HepG2 (cell line): Measurements from ENCODE around the gene KMT5C. TPM values are rescaled to one million over a fixed set of nuclear protein-coding genes. Genes with fewer than 3 reads are reported as not detected.

Source experiments
- CEBPB ChIP-seq: IDR thresholded peaks from 2 replicates; pipeline ENCODE4 v1.6.1; 2011; ENCODE audit warnings: low read depth, low read length, improper control_type of control experiment, borderline replicate concordance
- CSRNP2 ChIP-seq: sonication (generic); formaldehyde crosslinking; conservative IDR thresholded peaks from 2 replicates; pipeline ENCODE4 v1.8.0; 2022; ENCODE audit warnings: low read depth, missing genetic modification reagents
- PCBP1 ChIP-seq: fragments of 200-400 bp; formaldehyde crosslinking; IDR thresholded peaks from 2 replicates; pipeline ENCODE4 v1.6.1; 2017; ENCODE audit warnings: mild to moderate bottlenecking, low read depth, low read length, borderline replicate concordance
- REXO4 ChIP-seq: sonication (generic); formaldehyde crosslinking; IDR thresholded peaks from 2 replicates; pipeline ENCODE4 v1.8.0; 2022; ENCODE audit warnings: missing genetic modification reagents, mild to moderate bottlenecking, borderline replicate concordance
- SP4 ChIP-seq: sonication (generic); formaldehyde crosslinking; IDR thresholded peaks from 2 replicates; pipeline ENCODE4 v1.8.1; 2023; ENCODE audit warnings: mild to moderate bottlenecking, missing genetic modification reagents
- TCF7 ChIP-seq: sonication (generic); IDR thresholded peaks from 2 replicates; pipeline ENCODE4 v1.6.1; 2016; ENCODE audit warnings: antibody characterized with exemption, low read depth
- ZNF451 ChIP-seq: sonication (generic); formaldehyde crosslinking; IDR thresholded peaks from 2 replicates; pipeline ENCODE4 v1.5.0; 2020; ENCODE audit warnings: mild to moderate bottlenecking, missing genetic modification reagents
- ZNF543 ChIP-seq: sonication (generic); formaldehyde crosslinking; IDR thresholded peaks from 2 replicates; pipeline ENCODE4 v1.4.0; 2020; ENCODE audit warnings: mild to moderate bottlenecking, missing genetic modification reagents
- ZNF766 ChIP-seq: sonication (generic); formaldehyde crosslinking; IDR thresholded peaks from 2 replicates; pipeline ENCODE4 v1.5.0; 2020; ENCODE audit warnings: missing genetic modification reagents, borderline replicate concordance
- ZSCAN12 ChIP-seq: sonication (generic); formaldehyde crosslinking; IDR thresholded peaks from 2 replicates; pipeline ENCODE4 v1.9.0; 2021; ENCODE audit warnings: mild to moderate bottlenecking, missing genetic modification reagents
- polyA plus RNA-seq, 8 experiments: library from polyadenylated mRNA; depleted of rRNA in 3 of 8; stranded (reverse) in 7 of 8; unstranded in 1 of 8; fragments of >200 nt; fragmentation: Illumina TruSeq in 4 of 8; extraction: Trizol in 4 of 8; gene quantifications; 2 replicates each; pipeline versions ENCODE4 v1.2.1 to v1.2.3, GENCODE V29; 2011 to 2016; ENCODE audit warnings: low read depth in 4 of 8, missing spikeins in 1 of 8, mixed read lengths in 1 of 8; ENCODE audit not compliant: insufficient read depth in 1 of 8
- total RNA-seq, 5 experiments: library from RNA; depleted of rRNA; stranded (reverse); fragments of >200 nt; fragmentation: Illumina TruSeq; extraction: Trizol; gene quantifications; 2 replicates each; pipeline ENCODE4 v1.2.3, GENCODE V29; 2016; ENCODE audit warnings: low read depth in 1 of 5
- TF ChIP-seq, protein P1 (sequence below), 2 experiments: sonication (generic) in 1 of 2; formaldehyde crosslinking in 1 of 2; IDR thresholded peaks; 2 replicates each; pipeline versions ENCODE4 v1.4.0 to v1.6.1; 2018 to 2020; ENCODE audit warnings: missing genetic modification reagents in 2 of 2, borderline replicate concordance in 1 of 2, low read depth in 1 of 2, mild to moderate bottlenecking in 1 of 2, missing biosample characterization in 1 of 2
- TF ChIP-seq, protein P2 (sequence below), 2 experiments: sonication (generic) in 1 of 2; formaldehyde crosslinking in 1 of 2; IDR thresholded peaks; 2 replicates each; pipeline versions ENCODE4 v1.4.0 to v1.6.1; 2016 to 2020; ENCODE audit warnings: borderline replicate concordance in 1 of 2, low read depth in 1 of 2, mild to moderate bottlenecking in 1 of 2, missing genetic modification reagents in 1 of 2
- TF ChIP-seq, protein P3 (sequence below): IDR thresholded peaks from 2 replicates; pipeline ENCODE4 v1.4.0; 2020; ENCODE audit warnings: mild to moderate bottlenecking, missing genetic modification reagents

Gene KMT5C
- total and polyA plus RNA-seq, 2 of the 13 experiments (the other 11 are each of a cell fraction or from before 2014, with no cell fraction given), result 5.5 to 9.0 TPM

GRCh38 chr19:55377356-55378131 lies 37.9 kb downstream of the KMT5C start (continued):
- TF ChIP-seq CSRNP2 (no peak), ZNF543 (CRISPR knock-in tag) (no peak), PCBP1 (no peak), TCF7 (no peak), CEBPB (peak; percentile 74; the same call in 1 of the 2 replicates), ZNF451 (CRISPR knock-in tag) (0 out of 2 replicates have a peak, but pooled peaks have one; percentile 41), SP4 (CRISPR knock-in tag) (peak; percentile 43; the same call in 1 of the 2 replicates), REXO4 (no peak), ZNF766 (0 out of 2 replicates have a peak, but pooled peaks have one; percentile 38), ZSCAN12 (no peak)
- TF ChIP-seq, protein P1, sequence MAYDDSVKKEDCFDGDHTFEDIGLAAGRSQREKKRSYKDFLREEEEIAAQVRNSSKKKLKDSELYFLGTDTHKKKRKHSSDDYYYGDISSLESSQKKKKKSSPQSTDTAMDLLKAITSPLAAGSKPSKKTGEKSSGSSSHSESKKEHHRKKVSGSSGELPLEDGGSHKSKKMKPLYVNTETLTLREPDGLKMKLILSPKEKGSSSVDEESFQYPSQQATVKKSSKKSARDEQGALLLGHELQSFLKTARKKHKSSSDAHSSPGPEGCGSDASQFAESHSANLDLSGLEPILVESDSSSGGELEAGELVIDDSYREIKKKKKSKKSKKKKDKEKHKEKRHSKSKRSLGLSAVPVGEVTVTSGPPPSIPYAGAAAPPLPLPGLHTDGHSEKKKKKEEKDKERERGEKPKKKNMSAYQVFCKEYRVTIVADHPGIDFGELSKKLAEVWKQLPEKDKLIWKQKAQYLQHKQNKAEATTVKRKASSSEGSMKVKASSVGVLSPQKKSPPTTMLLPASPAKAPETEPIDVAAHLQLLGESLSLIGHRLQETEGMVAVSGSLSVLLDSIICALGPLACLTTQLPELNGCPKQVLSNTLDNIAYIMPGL (CRISPR knock-in tag; IDR thresholded peaks at IDR 0.05; ENCODE audit: borderline replicate concordance in 1 of 2, low read depth in 1 of 2), result no peak
- TF ChIP-seq, protein P2, sequence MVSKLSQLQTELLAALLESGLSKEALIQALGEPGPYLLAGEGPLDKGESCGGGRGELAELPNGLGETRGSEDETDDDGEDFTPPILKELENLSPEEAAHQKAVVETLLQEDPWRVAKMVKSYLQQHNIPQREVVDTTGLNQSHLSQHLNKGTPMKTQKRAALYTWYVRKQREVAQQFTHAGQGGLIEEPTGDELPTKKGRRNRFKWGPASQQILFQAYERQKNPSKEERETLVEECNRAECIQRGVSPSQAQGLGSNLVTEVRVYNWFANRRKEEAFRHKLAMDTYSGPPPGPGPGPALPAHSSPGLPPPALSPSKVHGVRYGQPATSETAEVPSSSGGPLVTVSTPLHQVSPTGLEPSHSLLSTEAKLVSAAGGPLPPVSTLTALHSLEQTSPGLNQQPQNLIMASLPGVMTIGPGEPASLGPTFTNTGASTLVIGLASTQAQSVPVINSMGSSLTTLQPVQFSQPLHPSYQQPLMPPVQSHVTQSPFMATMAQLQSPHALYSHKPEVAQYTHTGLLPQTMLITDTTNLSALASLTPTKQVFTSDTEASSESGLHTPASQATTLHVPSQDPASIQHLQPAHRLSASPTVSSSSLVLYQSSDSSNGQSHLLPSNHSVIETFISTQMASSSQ (IDR thresholded peaks at IDR 0.05; ENCODE audit: low read depth), result no peak
- TF ChIP-seq, protein P2 (CRISPR knock-in tag; IDR thresholded peaks at IDR 0.05; ENCODE audit: borderline replicate concordance), result no peak
- TF ChIP-seq, protein P3, sequence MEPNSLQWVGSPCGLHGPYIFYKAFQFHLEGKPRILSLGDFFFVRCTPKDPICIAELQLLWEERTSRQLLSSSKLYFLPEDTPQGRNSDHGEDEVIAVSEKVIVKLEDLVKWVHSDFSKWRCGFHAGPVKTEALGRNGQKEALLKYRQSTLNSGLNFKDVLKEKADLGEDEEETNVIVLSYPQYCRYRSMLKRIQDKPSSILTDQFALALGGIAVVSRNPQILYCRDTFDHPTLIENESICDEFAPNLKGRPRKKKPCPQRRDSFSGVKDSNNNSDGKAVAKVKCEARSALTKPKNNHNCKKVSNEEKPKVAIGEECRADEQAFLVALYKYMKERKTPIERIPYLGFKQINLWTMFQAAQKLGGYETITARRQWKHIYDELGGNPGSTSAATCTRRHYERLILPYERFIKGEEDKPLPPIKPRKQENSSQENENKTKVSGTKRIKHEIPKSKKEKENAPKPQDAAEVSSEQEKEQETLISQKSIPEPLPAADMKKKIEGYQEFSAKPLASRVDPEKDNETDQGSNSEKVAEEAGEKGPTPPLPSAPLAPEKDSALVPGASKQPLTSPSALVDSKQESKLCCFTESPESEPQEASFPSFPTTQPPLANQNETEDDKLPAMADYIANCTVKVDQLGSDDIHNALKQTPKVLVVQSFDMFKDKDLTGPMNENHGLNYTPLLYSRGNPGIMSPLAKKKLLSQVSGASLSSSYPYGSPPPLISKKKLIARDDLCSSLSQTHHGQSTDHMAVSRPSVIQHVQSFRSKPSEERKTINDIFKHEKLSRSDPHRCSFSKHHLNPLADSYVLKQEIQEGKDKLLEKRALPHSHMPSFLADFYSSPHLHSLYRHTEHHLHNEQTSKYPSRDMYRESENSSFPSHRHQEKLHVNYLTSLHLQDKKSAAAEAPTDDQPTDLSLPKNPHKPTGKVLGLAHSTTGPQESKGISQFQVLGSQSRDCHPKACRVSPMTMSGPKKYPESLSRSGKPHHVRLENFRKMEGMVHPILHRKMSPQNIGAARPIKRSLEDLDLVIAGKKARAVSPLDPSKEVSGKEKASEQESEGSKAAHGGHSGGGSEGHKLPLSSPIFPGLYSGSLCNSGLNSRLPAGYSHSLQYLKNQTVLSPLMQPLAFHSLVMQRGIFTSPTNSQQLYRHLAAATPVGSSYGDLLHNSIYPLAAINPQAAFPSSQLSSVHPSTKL (CRISPR knock-in tag), result peak; percentile 30; the same call in 1 of the 2 replicates
